Activated CD8-positive, alpha-beta T cell treated with anti-CD3 and anti-CD28 coated beads for 36 hours (primary cell): ENCODE results near the gene SHROOM2. TPM values are rescaled to one million over a fixed set of nuclear protein-coding genes. Genes with fewer than 3 reads are reported as not detected.

ENCODE experiments used
- ATAC-seq: fragments of 200-7000 bp; cut with Tn5 transposase; one replicate; pipeline ENCODE4 v1.10.0; 2021; ENCODE audit warnings: mild to moderate bottlenecking, moderate library complexity
- CTCF ChIA-PET: fragments of 350-600 bp; sonication (Branson Sonifier 250); formaldehyde crosslinking; loops from one replicate; lab custom pipeline; 2021; ENCODE audit warnings: antibody characterized with exemption; lab: Charles Lee
- POLR2A ChIA-PET: fragments of 350-600 bp; sonication (Branson Sonifier 250); formaldehyde crosslinking; loops from one replicate; lab custom pipeline; 2021; ENCODE audit warnings: antibody characterized with exemption; lab: Charles Lee
- DNase-seq: peaks from one replicate; pipeline ENCODE4 v3.0.0-alpha.2; 2020
- H3K27ac Mint-ChIP-seq: one replicate; pipeline ENCODE4 v1.8.0; 2021; ENCODE audit warnings: mild to moderate bottlenecking, mixed read lengths
- H3K27me3 Mint-ChIP-seq: one replicate; pipeline ENCODE4 v1.8.0; 2021; ENCODE audit warnings: mixed read lengths
- H3K36me3 Mint-ChIP-seq: one replicate; pipeline ENCODE4 v1.8.0; 2021; ENCODE audit warnings: low read depth, mixed read lengths
- H3K4me1 Mint-ChIP-seq: one replicate; pipeline ENCODE4 v1.8.0; 2021; ENCODE audit warnings: low read depth, mixed read lengths
- H3K4me3 Mint-ChIP-seq: one replicate; pipeline ENCODE4 v1.8.0; 2021; ENCODE audit warnings: mild to moderate bottlenecking, moderate library complexity, mixed read lengths
- H3K9me3 Mint-ChIP-seq: one replicate; pipeline ENCODE4 v1.8.0; 2021; ENCODE audit warnings: mixed read lengths
- intact Hi-C: fragments of 100-400 bp; cut with micrococcal nuclease; formaldehyde crosslinking; loops from one replicate; pipeline ENCODE4 v1.10.0; 2022
- total RNA-seq, 2 experiments: library from RNA; stranded (reverse); gene quantifications; one replicate each; pipeline ENCODE4 v1.2.3, GENCODE V29; 2021
- TF ChIP-seq, protein P1 (sequence below): fragments of 200-600 bp; IDR thresholded peaks from one replicate; pipeline ENCODE4 v1.8.0; 2022; ENCODE audit warnings: antibody characterized with exemption, mild to moderate bottlenecking

Gene SHROOM2
- total RNA-seq, 2 experiments from 2014 or later = not detected

DNA sequence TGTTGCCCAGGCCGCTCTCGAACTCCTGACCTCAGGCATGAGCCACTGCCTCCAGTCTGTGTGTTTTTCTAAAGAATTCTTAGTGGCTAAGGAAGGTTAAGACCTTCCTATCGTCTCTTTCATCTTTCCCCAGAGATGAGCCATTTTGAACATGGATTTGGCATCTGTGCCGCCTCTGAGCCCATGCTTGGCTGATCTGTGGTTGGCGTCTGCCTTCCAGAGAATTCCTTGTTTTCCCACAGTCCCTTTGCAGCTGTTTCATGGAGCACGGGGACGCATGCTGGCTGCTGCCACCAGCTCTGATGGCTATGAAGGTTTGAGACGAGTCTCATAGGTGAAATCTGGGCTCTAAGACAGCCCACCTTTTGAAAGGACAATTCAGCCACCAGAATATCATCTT, 60.4 kb downstream of the SHROOM2 start:
- no peak overlapping the region for H3K4me3 Mint-ChIP-seq
- intact Hi-C loops = no loop called here
- ATAC-seq (no peak), DNase-seq (no peak)
- TF ChIP-seq, protein P1, sequence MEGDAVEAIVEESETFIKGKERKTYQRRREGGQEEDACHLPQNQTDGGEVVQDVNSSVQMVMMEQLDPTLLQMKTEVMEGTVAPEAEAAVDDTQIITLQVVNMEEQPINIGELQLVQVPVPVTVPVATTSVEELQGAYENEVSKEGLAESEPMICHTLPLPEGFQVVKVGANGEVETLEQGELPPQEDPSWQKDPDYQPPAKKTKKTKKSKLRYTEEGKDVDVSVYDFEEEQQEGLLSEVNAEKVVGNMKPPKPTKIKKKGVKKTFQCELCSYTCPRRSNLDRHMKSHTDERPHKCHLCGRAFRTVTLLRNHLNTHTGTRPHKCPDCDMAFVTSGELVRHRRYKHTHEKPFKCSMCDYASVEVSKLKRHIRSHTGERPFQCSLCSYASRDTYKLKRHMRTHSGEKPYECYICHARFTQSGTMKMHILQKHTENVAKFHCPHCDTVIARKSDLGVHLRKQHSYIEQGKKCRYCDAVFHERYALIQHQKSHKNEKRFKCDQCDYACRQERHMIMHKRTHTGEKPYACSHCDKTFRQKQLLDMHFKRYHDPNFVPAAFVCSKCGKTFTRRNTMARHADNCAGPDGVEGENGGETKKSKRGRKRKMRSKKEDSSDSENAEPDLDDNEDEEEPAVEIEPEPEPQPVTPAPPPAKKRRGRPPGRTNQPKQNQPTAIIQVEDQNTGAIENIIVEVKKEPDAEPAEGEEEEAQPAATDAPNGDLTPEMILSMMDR = no peak
- no peaks in the 10 kb centered on the region for H3K36me3 Mint-ChIP-seq
- H3K27ac Mint-ChIP-seq = no peak overlapping the region
- POLR2A ChIA-PET = no interaction called here
- H3K4me1 Mint-ChIP-seq = peaks cover 4% of the 10 kb centered on the region
- peaks cover 9% of the 10 kb centered on the region for H3K27me3 Mint-ChIP-seq
- CTCF ChIA-PET = no interaction called here
- no peaks in the 10 kb centered on the region for H3K9me3 Mint-ChIP-seq

DNA sequence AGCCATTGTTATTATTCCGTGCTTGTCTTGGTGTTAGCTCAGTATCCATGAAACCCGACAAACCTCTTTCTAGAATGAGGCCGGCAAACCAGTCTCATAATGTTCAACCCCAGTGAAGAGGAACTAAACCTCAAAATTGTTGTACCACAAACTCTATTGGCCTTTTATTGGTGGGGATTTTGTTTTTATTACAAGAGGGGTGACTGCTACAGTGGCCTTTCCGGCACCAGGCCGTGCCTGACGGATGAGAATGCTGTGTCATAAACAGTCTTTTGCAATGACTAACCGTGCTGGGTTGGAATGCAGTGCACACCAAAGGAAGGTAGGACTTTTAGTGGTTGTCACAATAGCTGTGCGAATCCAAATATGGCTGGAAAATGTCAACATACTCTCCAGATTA, 60.8 kb downstream of the SHROOM2 start:
- Mint-ChIP-seq H3K36me3 (no peaks in the 10 kb centered on the region), H3K4me3 (no peak overlapping the region), H3K4me1 (peaks cover 4% of the 10 kb centered on the region), H3K9me3 (no peaks in the 10 kb centered on the region), H3K27me3 (peaks cover 9% of the 10 kb centered on the region), H3K27ac (no peak overlapping the region)
- no peak for ATAC-seq
- ChIA-PET POLR2A (no interaction called here), CTCF (no interaction called here)
- intact Hi-C loops = no loop called here
- no peak for DNase-seq
- TF ChIP-seq, protein P1 = no peak

DNA sequence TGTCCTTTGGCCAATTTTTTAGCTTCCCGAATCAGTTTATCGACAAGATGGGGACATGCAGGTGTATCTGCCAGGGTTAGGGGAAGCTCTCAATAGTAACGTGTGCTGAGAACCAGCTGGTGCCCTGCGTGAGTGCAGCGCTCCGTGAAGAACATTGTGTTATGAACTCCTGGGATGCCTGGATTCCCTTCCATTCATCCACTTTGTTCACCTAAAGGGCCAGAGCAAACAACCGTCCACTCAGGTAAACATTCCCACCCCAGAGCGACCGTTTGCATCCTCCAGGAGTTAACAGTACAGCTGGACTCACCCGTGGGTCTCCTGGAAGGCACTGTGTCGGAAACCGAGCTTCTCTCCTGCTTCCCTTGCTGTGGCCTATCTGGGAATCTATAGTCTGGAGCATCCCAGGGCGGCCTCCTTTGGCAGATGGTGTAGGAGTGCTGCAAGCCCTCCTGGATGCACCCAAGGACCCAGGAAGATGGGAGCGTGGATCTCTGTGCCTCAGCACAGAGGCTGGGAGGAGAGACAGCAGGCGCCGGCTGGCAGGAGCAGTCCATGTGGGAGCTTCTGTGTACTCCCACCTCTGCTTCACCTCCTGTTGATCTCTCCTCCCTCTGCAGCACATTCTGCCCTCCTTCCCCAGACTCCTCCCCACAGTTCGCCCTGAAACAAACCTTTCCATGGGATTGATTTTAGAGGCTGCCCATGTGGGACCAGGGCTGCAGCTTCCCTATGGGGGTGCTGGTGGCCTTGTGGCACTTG, 62.7 kb downstream of the SHROOM2 start:
- TF ChIP-seq, protein P1 = no peak
- no peaks in the 10 kb centered on the region for H3K36me3 Mint-ChIP-seq
- H3K27ac Mint-ChIP-seq = no peak overlapping the region
- DNase-seq (no peak), ATAC-seq (no peak)
- H3K27me3 Mint-ChIP-seq = peaks cover 5% of the 10 kb centered on the region
- intact Hi-C loops = no loop called here
- POLR2A ChIA-PET = no interaction called here
- H3K9me3 Mint-ChIP-seq = no peaks in the 10 kb centered on the region
- no peaks in the 10 kb centered on the region for H3K4me1 Mint-ChIP-seq
- CTCF ChIA-PET = no interaction called here
- H3K4me3 Mint-ChIP-seq = no peak overlapping the region

DNA sequence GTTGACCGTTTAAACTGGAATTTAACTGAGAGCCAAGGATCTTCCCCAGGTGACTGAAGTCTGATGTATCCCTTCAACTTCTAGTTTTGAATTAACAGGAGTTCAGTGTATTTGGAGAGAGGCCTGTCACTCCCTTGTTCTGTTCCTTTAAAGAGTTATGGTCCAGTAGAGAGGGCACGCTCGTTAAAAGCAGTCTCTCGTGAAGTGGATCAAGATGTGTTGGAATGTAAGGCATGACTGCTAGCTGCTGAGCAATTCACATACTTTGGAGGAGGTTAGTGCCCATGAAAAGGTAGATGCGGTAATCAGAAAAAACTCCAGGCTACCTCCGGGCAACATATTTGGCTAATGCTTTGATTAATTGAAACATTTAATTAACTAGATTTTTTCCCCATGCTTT, 65.7 kb downstream of the SHROOM2 start:
- POLR2A ChIA-PET = no interaction called here
- TF ChIP-seq, protein P1 = no peak

DNA sequence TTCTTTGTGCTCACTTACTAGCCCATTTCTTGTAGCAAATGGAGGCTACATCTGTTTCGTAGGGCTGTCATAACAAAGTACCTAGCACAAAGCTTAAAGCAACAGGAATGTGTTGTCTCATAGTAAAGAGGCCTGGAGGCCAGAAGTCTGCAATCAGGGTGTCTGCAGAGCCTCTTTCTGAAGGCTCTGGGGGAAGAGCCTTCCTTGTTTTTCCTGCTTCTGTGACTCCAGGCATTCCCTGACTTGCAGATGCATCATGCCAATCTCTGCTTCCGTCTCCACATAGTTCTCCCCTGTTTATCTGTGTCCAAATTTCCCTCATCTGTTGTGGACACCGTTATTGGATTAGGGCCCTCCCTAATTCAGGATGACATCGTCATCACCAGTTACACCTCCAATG, 67.1 kb downstream of the SHROOM2 start:
- TF ChIP-seq, protein P1 = no peak
- Mint-ChIP-seq H3K4me3 (no peak overlapping the region), H3K27me3 (peaks cover 4% of the 10 kb centered on the region), H3K4me1 (no peaks in the 10 kb centered on the region), H3K9me3 (no peaks in the 10 kb centered on the region), H3K36me3 (no peaks in the 10 kb centered on the region), H3K27ac (no peak overlapping the region)
- ATAC-seq (no peak), DNase-seq (no peak)
- ChIA-PET POLR2A (no interaction called here), CTCF (no interaction called here)
- intact Hi-C loops = no loop called here

More for the DNA sequence above, 65.7 kb downstream of the SHROOM2 start:
- DNase-seq (no peak), ATAC-seq (no peak)
- Mint-ChIP-seq H3K36me3 (no peaks in the 10 kb centered on the region), H3K27me3 (peaks cover 2% of the 10 kb centered on the region), H3K9me3 (no peaks in the 10 kb centered on the region), H3K4me3 (no peak overlapping the region), H3K4me1 (no peaks in the 10 kb centered on the region), H3K27ac (no peak overlapping the region)
- intact Hi-C loops = no loop called here
- CTCF ChIA-PET = no interaction called here
